CD4-positive, alpha-beta T cell (primary cell): Measurements from ENCODE around the gene SRA1. TPM values are rescaled to one million over a fixed set of nuclear protein-coding genes. Genes with fewer than 3 reads are reported as not detected.

ENCODE experiments used
- ATAC-seq: fragments of 200-7000 bp; cut with Tn5 transposase; one replicate; pipeline ENCODE4 v1.10.0; 2022; ENCODE audit warnings: mild to moderate bottlenecking; ENCODE audit not compliant: poor library complexity
- CTCF ChIA-PET: fragments of 350-600 bp; sonication (Branson Sonifier 250); formaldehyde crosslinking; loops from one replicate; lab custom pipeline; 2021; ENCODE audit warnings: antibody characterized with exemption, inconsistent platforms; lab: Charles Lee
- POLR2A ChIA-PET: fragments of 350-600 bp; sonication (Branson Sonifier 250); formaldehyde crosslinking; loops from one replicate; lab custom pipeline; 2021; ENCODE audit warnings: antibody characterized with exemption, inconsistent platforms; lab: Charles Lee
- DNase-seq, 14 experiments: peaks; one replicate each; pipeline ENCODE4 v3.0.0-alpha.2; 2013 to 2020; ENCODE audit warnings: mixed read lengths in 2 of 14
- H3K27ac ChIP-seq, 2 donors: one replicate each; pipeline versions ENCODE4 v1.5.1 to v1.7.0; 2013; ENCODE audit warnings: low read length in 2 of 2, low read depth in 1 of 2, mild to moderate bottlenecking in 1 of 2
- H3K27me3 ChIP-seq, 2 experiments: 1 replicate in 1 of 2; 2 replicates in 1 of 2; pipeline versions ENCODE4 v1.6.1 to v1.7.0; 2013; ENCODE audit warnings: low read length in 2 of 2, control low read depth in 1 of 2, mild to moderate bottlenecking in 1 of 2, moderate library complexity in 1 of 2; ENCODE audit not compliant: insufficient read depth in 2 of 2, control insufficient read depth in 1 of 2
- H3K36me3 ChIP-seq: one replicate; pipeline ENCODE4 v1.6.1; 2013; ENCODE audit warnings: low read length, control low read depth; ENCODE audit not compliant: insufficient read depth
- H3K4me1 ChIP-seq: one replicate; pipeline ENCODE4 v1.6.1; 2013; ENCODE audit warnings: low read length, control low read depth; ENCODE audit not compliant: insufficient read depth
- H3K4me3 ChIP-seq: one replicate; pipeline ENCODE4 v1.5.1; 2013; ENCODE audit warnings: mild to moderate bottlenecking, low read length, moderate library complexity
- H3K9me3 ChIP-seq, 2 experiments: 1 replicate in 1 of 2; 2 replicates in 1 of 2; pipeline versions ENCODE4 v1.6.1 to v1.7.0; 2013; ENCODE audit warnings: low read length in 2 of 2, mild to moderate bottlenecking in 2 of 2, control low read depth in 1 of 2, moderate library complexity in 1 of 2; ENCODE audit not compliant: control insufficient read depth in 1 of 2, insufficient read depth in 1 of 2
- H3K27ac Mint-ChIP-seq: one replicate; pipeline ENCODE4 v1.8.0; 2020; ENCODE audit warnings: mixed read lengths
- H3K27me3 Mint-ChIP-seq: one replicate; pipeline ENCODE4 v1.8.0; 2021; ENCODE audit warnings: mixed read lengths
- H3K36me3 Mint-ChIP-seq: one replicate; pipeline ENCODE4 v1.8.0; 2021; ENCODE audit warnings: low read depth, mixed read lengths
- H3K4me1 Mint-ChIP-seq: one replicate; pipeline ENCODE4 v1.8.0; 2021; ENCODE audit warnings: low read depth, mixed read lengths
- H3K4me3 Mint-ChIP-seq: one replicate; pipeline ENCODE4 v1.8.0; 2020; ENCODE audit warnings: mild to moderate bottlenecking, mixed read lengths
- H3K9me3 Mint-ChIP-seq: one replicate; pipeline ENCODE4 v1.8.0; 2020; ENCODE audit warnings: mixed read lengths
- intact Hi-C, 2 experiments: fragments of 100-400 bp; cut with DNase I in 1 of 2; cut with micrococcal nuclease in 1 of 2; formaldehyde crosslinking; loops; one replicate each; pipeline versions ENCODE4 v1.15.1 to v1.9.0; 2023 to 2025; cut with DNase I, micrococcal nuclease
- microRNA-seq: library from miRNA; unstranded; fragments of <30 nt; microRNA quantifications from one replicate; pipeline ENCODE4 v1.2.0, GENCODE V29; 2021; ENCODE audit warnings: borderline microRNAs expressed, borderline replicate concordance
- total RNA-seq, 174 experiments: library from RNA in 2 of 174; stranded (reverse) in 2 of 174; gene quantifications; one replicate each; pipeline ENCODE4 v1.2.3 and lab custom pipeline; 2021 to 2026
- TF ChIP-seq, protein P1 (sequence below): fragments of 200-600 bp; IDR thresholded peaks from one replicate; pipeline ENCODE4 v1.8.0; 2022; ENCODE audit warnings: antibody characterized with exemption, mild to moderate bottlenecking

SRA1 gene
- total RNA-seq, 2 experiments from 2014 or later, result 30.9 to 31.6 TPM

DNA sequence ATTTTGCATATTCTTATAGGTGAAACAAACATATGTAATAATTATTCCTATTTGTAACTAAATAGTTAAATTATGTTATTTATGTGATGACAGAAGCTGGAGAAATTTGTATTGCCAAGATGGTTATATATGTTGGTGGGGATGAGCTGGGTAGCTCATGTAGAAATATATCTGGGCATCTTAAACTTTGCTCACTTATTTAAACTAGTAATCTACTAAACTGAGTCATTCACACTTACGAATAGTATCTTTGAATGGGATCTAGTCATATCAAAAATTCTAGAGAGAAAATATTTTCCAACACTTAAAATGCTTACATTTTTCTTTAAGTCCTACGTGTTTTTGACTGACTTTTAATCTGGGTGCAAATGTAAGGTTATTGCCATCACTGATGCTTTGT lies 54.4 kb downstream of the SRA1 start:
- TF ChIP-seq, protein P1, sequence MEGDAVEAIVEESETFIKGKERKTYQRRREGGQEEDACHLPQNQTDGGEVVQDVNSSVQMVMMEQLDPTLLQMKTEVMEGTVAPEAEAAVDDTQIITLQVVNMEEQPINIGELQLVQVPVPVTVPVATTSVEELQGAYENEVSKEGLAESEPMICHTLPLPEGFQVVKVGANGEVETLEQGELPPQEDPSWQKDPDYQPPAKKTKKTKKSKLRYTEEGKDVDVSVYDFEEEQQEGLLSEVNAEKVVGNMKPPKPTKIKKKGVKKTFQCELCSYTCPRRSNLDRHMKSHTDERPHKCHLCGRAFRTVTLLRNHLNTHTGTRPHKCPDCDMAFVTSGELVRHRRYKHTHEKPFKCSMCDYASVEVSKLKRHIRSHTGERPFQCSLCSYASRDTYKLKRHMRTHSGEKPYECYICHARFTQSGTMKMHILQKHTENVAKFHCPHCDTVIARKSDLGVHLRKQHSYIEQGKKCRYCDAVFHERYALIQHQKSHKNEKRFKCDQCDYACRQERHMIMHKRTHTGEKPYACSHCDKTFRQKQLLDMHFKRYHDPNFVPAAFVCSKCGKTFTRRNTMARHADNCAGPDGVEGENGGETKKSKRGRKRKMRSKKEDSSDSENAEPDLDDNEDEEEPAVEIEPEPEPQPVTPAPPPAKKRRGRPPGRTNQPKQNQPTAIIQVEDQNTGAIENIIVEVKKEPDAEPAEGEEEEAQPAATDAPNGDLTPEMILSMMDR, result no peak
- H3K4me3 Mint-ChIP-seq, result no peak overlapping the region
- CTCF ChIA-PET, result no interaction called here

More for the DNA sequence above, 54.4 kb downstream of the SRA1 start:
- H3K4me3 ChIP-seq, result no peak overlapping the region
- no peaks in the 10 kb centered on the region for H3K4me1 ChIP-seq
- Mint-ChIP-seq H3K4me1 (peaks cover 12% of the 10 kb centered on the region), H3K27ac (no peak overlapping the region), H3K9me3 (no peaks in the 10 kb centered on the region), H3K36me3 (peaks cover 44% of the 10 kb centered on the region), H3K27me3 (no peaks in the 10 kb centered on the region)
- H3K27me3 ChIP-seq, result no peaks in the 10 kb centered on the region
- no peak overlapping the region for H3K27ac ChIP-seq
- POLR2A ChIA-PET, result interaction anchor here (1.3 kb wide), 1 partner anchor 44 kb away, joined by 7 read pairs; the partner anchor contains the start of gene EIF4EBP3
- DNase-seq (no peak), ATAC-seq (no peak)
- no peaks in the 10 kb centered on the region for H3K9me3 ChIP-seq
- intact Hi-C loops, result no loop called here
- H3K36me3 ChIP-seq, result peaks cover 42% of the 10 kb centered on the region

Small RNA genes lying within 50 kb of the gene (microRNA-seq; reads per million reads assigned to microRNA genes)
- not detected for gene MIR6831

Other genes with a start within 250 kb of the SRA1 start
- gene HBEGF, start 210.9 kb downstream of the SRA1 start, total RNA-seq, result 1 to 10 TPM; 3.6 to 4.2 TPM
- not detected for gene SLC4A9, start 197.3 kb downstream of the SRA1 start, total RNA-seq
- gene ANKHD1, start 155.6 kb downstream of the SRA1 start, total RNA-seq, result 100 to 1,000 TPM; 202 to 212 TPM
- 10 to 100 TPM; 12.7 to 15.1 TPM for gene EIF4EBP3, start 9.8 kb downstream of the SRA1 start, total RNA-seq
- 10 to 100 TPM; 56.6 to 61.5 TPM for gene APBB3, start 7.1 kb upstream of the SRA1 start, total RNA-seq
- gene SLC35A4, start 7.4 kb upstream of the SRA1 start, total RNA-seq, result 10 to 100 TPM; 16.9 to 17.8 TPM
- 1 to 10 TPM; 1.7 to 2.1 TPM for gene CD14, start 75.7 kb upstream of the SRA1 start, total RNA-seq
- gene TMCO6, start 82.0 kb upstream of the SRA1 start, total RNA-seq, result 10 to 100 TPM; 20.9 to 21.1 TPM
- gene NDUFA2, start 90.2 kb upstream of the SRA1 start, total RNA-seq, result 10 to 100 TPM; 45.5 to 52.4 TPM
- gene IK, start 90.4 kb upstream of the SRA1 start, total RNA-seq, result 100 to 1,000 TPM; 194 to 207 TPM
- gene WDR55, start 107.4 kb upstream of the SRA1 start, total RNA-seq, result 10 to 100 TPM; 40.1 to 42.9 TPM
- gene DND1, start 116.1 kb upstream of the SRA1 start, total RNA-seq, result 1 to 10 TPM; 1.9 to 2.1 TPM
- 10 to 100 TPM; 53.5 to 54.1 TPM for gene HARS1, start 133.9 kb upstream of the SRA1 start, total RNA-seq
- 10 to 100 TPM; 38.1 to 38.3 TPM for gene HARS2, start 134.0 kb upstream of the SRA1 start, total RNA-seq
- 10 to 100 TPM; 29.0 to 32.3 TPM for gene ZMAT2, start 143.0 kb upstream of the SRA1 start, total RNA-seq
- gene PCDHA1, start 228.7 kb upstream of the SRA1 start, total RNA-seq, result not detected
- gene PCDHA2, start 237.4 kb upstream of the SRA1 start, total RNA-seq, result not detected
- gene PCDHA3, start 243.6 kb upstream of the SRA1 start, total RNA-seq, result not detected
- gene PCDHA4, start 249.6 kb upstream of the SRA1 start, total RNA-seq, result not detected